HepG2 (cell line): ENCODE data around the gene C14orf93. TPM values are rescaled to one million over a fixed set of nuclear protein-coding genes. Genes with fewer than 3 reads are reported as not detected.

Experiments
- CENPX ChIP-seq: sonication (generic); formaldehyde crosslinking; IDR thresholded peaks from 2 replicates; pipeline ENCODE4 v1.9.0; 2021; ENCODE audit warnings: mild to moderate bottlenecking, missing genetic modification reagents, moderate library complexity
- CHCHD3 ChIP-seq: sonication (generic); formaldehyde crosslinking; IDR thresholded peaks from 2 replicates; pipeline ENCODE4 v1.8.0; 2022; ENCODE audit warnings: mild to moderate bottlenecking, missing genetic modification reagents, moderate library complexity
- FOXM1 ChIP-seq: sonication (generic); formaldehyde crosslinking; IDR thresholded peaks from 2 replicates; pipeline ENCODE4 v1.5.0; 2020; ENCODE audit warnings: missing genetic modification reagents
- HES4 ChIP-seq: sonication (generic); formaldehyde crosslinking; IDR thresholded peaks from 2 replicates; pipeline ENCODE4 v1.9.0; 2021; ENCODE audit warnings: mild to moderate bottlenecking, missing genetic modification reagents, borderline replicate concordance
- MXD3 ChIP-seq: IDR thresholded peaks from 2 replicates; pipeline ENCODE4 v1.6.1; 2016; ENCODE audit warnings: mild to moderate bottlenecking, missing biosample characterization, missing genetic modification reagents
- NFIB ChIP-seq: sonication (generic); formaldehyde crosslinking; IDR thresholded peaks from 2 replicates; pipeline ENCODE4 v1.9.0; 2021; ENCODE audit warnings: missing genetic modification reagents, mild to moderate bottlenecking, borderline replicate concordance
- NPAS2 ChIP-seq: sonication (generic); formaldehyde crosslinking; IDR thresholded peaks from 2 replicates; pipeline ENCODE4 v1.8.0; 2022; ENCODE audit warnings: mild to moderate bottlenecking, missing genetic modification reagents, borderline replicate concordance
- PRDM10 ChIP-seq: sonication (generic); formaldehyde crosslinking; IDR thresholded peaks from 2 replicates; pipeline ENCODE4 v1.4.0; 2020; ENCODE audit warnings: low read depth, missing genetic modification reagents
- RFX3 ChIP-seq: IDR thresholded peaks from 2 replicates; pipeline ENCODE4 v1.6.1; 2016; ENCODE audit warnings: missing biosample characterization, missing genetic modification reagents
- RXRB ChIP-seq: IDR thresholded peaks from 2 replicates; pipeline ENCODE4 v1.6.1; 2016; ENCODE audit warnings: borderline replicate concordance, missing genetic modification reagents, missing compliant biosample characterization
- SP2 ChIP-seq: sonication (generic); formaldehyde crosslinking; IDR thresholded peaks from 2 replicates; pipeline ENCODE4 v1.5.1; 2020; ENCODE audit warnings: mild to moderate bottlenecking, missing genetic modification reagents
- TEAD2 ChIP-seq: sonication (generic); formaldehyde crosslinking; IDR thresholded peaks from 2 replicates; pipeline ENCODE4 v1.9.0; 2021; ENCODE audit warnings: missing genetic modification reagents
- ZFP41 ChIP-seq: sonication (generic); formaldehyde crosslinking; IDR thresholded peaks from 2 replicates; pipeline ENCODE4 v1.4.0; 2020; ENCODE audit warnings: mild to moderate bottlenecking, missing genetic modification reagents, borderline replicate concordance
- ZNF446 ChIP-seq: sonication (generic); formaldehyde crosslinking; IDR thresholded peaks from 2 replicates; pipeline ENCODE4 v1.5.0; 2020; ENCODE audit warnings: mild to moderate bottlenecking, missing genetic modification reagents
- ZNF513 ChIP-seq: sonication (generic); formaldehyde crosslinking; conservative IDR thresholded peaks from 2 replicates; pipeline ENCODE4 v1.5.0; 2020; ENCODE audit warnings: missing genetic modification reagents
- ZNF547 ChIP-seq: sonication (generic); formaldehyde crosslinking; IDR thresholded peaks from 2 replicates; pipeline ENCODE4 v1.5.1; 2020; ENCODE audit warnings: mild to moderate bottlenecking, missing genetic modification reagents
- ZNF552 ChIP-seq: sonication (generic); formaldehyde crosslinking; IDR thresholded peaks from 2 replicates; pipeline ENCODE4 v1.9.0; 2022; ENCODE audit warnings: missing genetic modification reagents, mild to moderate bottlenecking, borderline replicate concordance
- ZNF563 ChIP-seq: sonication (generic); formaldehyde crosslinking; IDR thresholded peaks from 2 replicates; pipeline ENCODE4 v1.8.0; 2022; ENCODE audit warnings: mild to moderate bottlenecking, moderate library complexity, missing genetic modification reagents
- ZNF781 ChIP-seq: sonication (generic); formaldehyde crosslinking; IDR thresholded peaks from 2 replicates; pipeline ENCODE4 v1.5.1; 2020; ENCODE audit warnings: borderline replicate concordance, mild to moderate bottlenecking, missing genetic modification reagents; ENCODE audit errors: not compliant biosample characterization
- polyA plus RNA-seq, 8 experiments: library from polyadenylated mRNA; depleted of rRNA in 3 of 8; stranded (reverse) in 7 of 8; unstranded in 1 of 8; fragments of >200 nt; fragmentation: Illumina TruSeq in 4 of 8; extraction: Trizol in 4 of 8; gene quantifications; 2 replicates each; pipeline versions ENCODE4 v1.2.1 to v1.2.3, GENCODE V29; 2011 to 2016; ENCODE audit warnings: low read depth in 4 of 8, missing spikeins in 1 of 8, mixed read lengths in 1 of 8; ENCODE audit not compliant: insufficient read depth in 1 of 8
- total RNA-seq, 5 experiments: library from RNA; depleted of rRNA; stranded (reverse); fragments of >200 nt; fragmentation: Illumina TruSeq; extraction: Trizol; gene quantifications; 2 replicates each; pipeline ENCODE4 v1.2.3, GENCODE V29; 2016; ENCODE audit warnings: low read depth in 1 of 5
- TF ChIP-seq, protein P1 (sequence below), 2 experiments: sonication (generic) in 1 of 2; formaldehyde crosslinking in 1 of 2; IDR thresholded peaks; 2 replicates each; pipeline versions ENCODE4 v1.4.0 to v1.6.1; 2016 to 2020; ENCODE audit warnings: borderline replicate concordance in 1 of 2, low read depth in 1 of 2, mild to moderate bottlenecking in 1 of 2, missing genetic modification reagents in 1 of 2

Gene C14orf93
- total and polyA plus RNA-seq, 2 of the 13 experiments (the other 11 are each of a cell fraction or from before 2014, with no cell fraction given) = 11.4 to 22.5 TPM

- no peak for TF ChIP-seq PRDM10 (CRISPR knock-in tag)
- TF ChIP-seq HES4 = no peak
- no peak for TF ChIP-seq NPAS2 (CRISPR knock-in tag)
- TF ChIP-seq FOXM1 (CRISPR knock-in tag) = no peak
- TF ChIP-seq RFX3 (CRISPR knock-in tag) = no peak
- no peak for TF ChIP-seq CHCHD3 (CRISPR knock-in tag)
- no peak for TF ChIP-seq ZNF513 (CRISPR knock-in tag)
- TF ChIP-seq MXD3 (CRISPR knock-in tag) = 0 out of 2 replicates have a peak, but pooled peaks have one; percentile 30
- TF ChIP-seq RXRB (CRISPR knock-in tag) = no peak
- 0 out of 2 replicates have a peak, but pooled peaks have one; percentile 18 for TF ChIP-seq ZNF547 (CRISPR knock-in tag)
- no peak for TF ChIP-seq ZNF781 (CRISPR knock-in tag)
- no peak for TF ChIP-seq NFIB (CRISPR knock-in tag)
- no peak for TF ChIP-seq ZNF446 (CRISPR knock-in tag)
- TF ChIP-seq ZFP41 (CRISPR knock-in tag) = no peak
- no peak for TF ChIP-seq ZNF552 (CRISPR knock-in tag)
- TF ChIP-seq SP2 = no peak
- TF ChIP-seq ZNF563 = no peak
- TF ChIP-seq, protein P1, sequence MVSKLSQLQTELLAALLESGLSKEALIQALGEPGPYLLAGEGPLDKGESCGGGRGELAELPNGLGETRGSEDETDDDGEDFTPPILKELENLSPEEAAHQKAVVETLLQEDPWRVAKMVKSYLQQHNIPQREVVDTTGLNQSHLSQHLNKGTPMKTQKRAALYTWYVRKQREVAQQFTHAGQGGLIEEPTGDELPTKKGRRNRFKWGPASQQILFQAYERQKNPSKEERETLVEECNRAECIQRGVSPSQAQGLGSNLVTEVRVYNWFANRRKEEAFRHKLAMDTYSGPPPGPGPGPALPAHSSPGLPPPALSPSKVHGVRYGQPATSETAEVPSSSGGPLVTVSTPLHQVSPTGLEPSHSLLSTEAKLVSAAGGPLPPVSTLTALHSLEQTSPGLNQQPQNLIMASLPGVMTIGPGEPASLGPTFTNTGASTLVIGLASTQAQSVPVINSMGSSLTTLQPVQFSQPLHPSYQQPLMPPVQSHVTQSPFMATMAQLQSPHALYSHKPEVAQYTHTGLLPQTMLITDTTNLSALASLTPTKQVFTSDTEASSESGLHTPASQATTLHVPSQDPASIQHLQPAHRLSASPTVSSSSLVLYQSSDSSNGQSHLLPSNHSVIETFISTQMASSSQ (IDR thresholded peaks at IDR 0.05; ENCODE audit: low read depth) = no peak
- TF ChIP-seq, protein P1 (CRISPR knock-in tag; IDR thresholded peaks at IDR 0.05; ENCODE audit: borderline replicate concordance) = no peak
- TF ChIP-seq CENPX (CRISPR knock-in tag) = no peak
- TF ChIP-seq TEAD2 (CRISPR knock-in tag) = no peak
These were observed 14.7 kb upstream of the C14orf93 start (continued) for GRCh38 chr14:23024612-23025075.
